PC-9 (cell line): ENCODE results near the gene BAX.

Source experiments
- CTCF ChIP-seq: fragments of 200-600 bp; sonication (generic); conservative IDR thresholded peaks from 2 replicates; pipeline ENCODE4 v1.6.1; 2017; ENCODE audit warnings: mixed run types, antibody characterized with exemption, mild to moderate bottlenecking, moderate library complexity
- EZH2 ChIP-seq: fragments of 200-600 bp; sonication (generic); IDR thresholded peaks from 2 replicates; pipeline ENCODE4 v1.8.0; 2017; ENCODE audit warnings: antibody characterized with exemption, low read depth

- TF ChIP-seq CTCF (no peak), EZH2 (no peak)
Measured at GRCh38 chr19:48994035-48994386, 39.3 kb downstream of the BAX start.
